ENCODE results near the gene P2RY2.

- TF ChIP-seq POLR2A (IDR thresholded peaks at IDR 0.05; ENCODE audit: low read length) (no peak), GATA1 (IDR thresholded peaks at IDR 0.05; ENCODE audit: low read depth, low read length) (no peak)
These were observed 49.9 kb downstream of the P2RY2 start for GRCh38 chr11:73267906-73268540.

Measured in erythroblast (primary cell).